Peyer's patch (tissue), 4 donors: ENCODE data around the gene EDEM1. TPM values are rescaled to one million over a fixed set of nuclear protein-coding genes. Genes with fewer than 3 reads are reported as not detected.

ENCODE experiments used
- DNase-seq, 3 donors: peaks; one replicate each; pipeline ENCODE4 v3.0.0-alpha.2; 2017 to 2019
- H3K27ac ChIP-seq, 4 donors: fragments of 200-600 bp; sonication (generic); one replicate each; pipeline ENCODE4 v1.5.1; 2016 to 2019
- H3K27me3 ChIP-seq, 2 donors: fragments of 200-600 bp; sonication (generic); one replicate each; pipeline ENCODE4 v1.5.1; 2019
- H3K36me3 ChIP-seq, 3 donors: fragments of 200-600 bp; sonication (generic); one replicate each; pipeline ENCODE4 v1.5.1; 2016 to 2019
- H3K4me1 ChIP-seq, 4 donors: fragments of 200-600 bp; sonication (generic); one replicate each; pipeline ENCODE4 v1.5.1; 2016 to 2019
- H3K4me3 ChIP-seq, 4 donors: fragments of 200-600 bp; sonication (generic); 1 replicate in 3 of 4; 2 replicates in 1 of 4; pipeline ENCODE4 v1.5.1; 2016 to 2019; ENCODE audit warnings: mild to moderate bottlenecking in 1 of 4
- H3K9me3 ChIP-seq, 4 donors: fragments of 200-600 bp; sonication (generic); one replicate each; pipeline ENCODE4 v1.5.1; 2016 to 2019; ENCODE audit warnings: mild to moderate bottlenecking in 1 of 4
- CTCF ChIP-seq, 6 experiments: fragments of 450-650 bp in 4 of 6; fragments of 200-600 bp in 2 of 6; sonication (generic) in 1 of 6; IDR thresholded peaks; one replicate each; pipeline ENCODE4 v1.5.1; 2017 to 2019; ENCODE audit warnings: antibody characterized with exemption in 6 of 6, mild to moderate bottlenecking in 3 of 6, moderate library complexity in 1 of 6
- POLR2A ChIP-seq, 2 donors: fragments of 450-650 bp; IDR thresholded peaks; one replicate each; pipeline ENCODE4 v1.5.1; 2017; ENCODE audit warnings: antibody characterized with exemption in 2 of 2, mild to moderate bottlenecking in 2 of 2, moderate library complexity in 2 of 2
- total RNA-seq, 4 donors: library from RNA; depleted of rRNA; stranded (reverse); fragments of >200 nt; gene quantifications; one replicate each; pipeline ENCODE4 v1.1.0, GENCODE V29; 2016

EDEM1 gene
- total RNA-seq, 4 donors from 2014 or later = 50.1 to 118 (median 58.8) TPM

- Histone ChIP-seq H3K27me3 (no peaks in the 10 kb centered on the region), H3K27ac (peak overlapping the region; percentile 39 to 100 (median 65)), H3K4me3 (no peak overlapping the region), H3K36me3 (peaks cover 0 to 38% (median 0%) of the 10 kb centered on the region in 3 donors), H3K4me1 (peaks cover 0 to 40% (median 23%) of the 10 kb centered on the region in 4 donors), H3K9me3 (no peaks in the 10 kb centered on the region)
- peak in 2 of 3 donors; percentile 46 to 66 for DNase-seq
- no peak for TF ChIP-seq POLR2A (IDR thresholded peaks at IDR 0.05)
- no peak for TF ChIP-seq CTCF (IDR thresholded peaks at IDR 0.05)
Measured at GRCh38 chr3:5197470-5198312, 10.2 kb downstream of the EDEM1 start.

DNA sequence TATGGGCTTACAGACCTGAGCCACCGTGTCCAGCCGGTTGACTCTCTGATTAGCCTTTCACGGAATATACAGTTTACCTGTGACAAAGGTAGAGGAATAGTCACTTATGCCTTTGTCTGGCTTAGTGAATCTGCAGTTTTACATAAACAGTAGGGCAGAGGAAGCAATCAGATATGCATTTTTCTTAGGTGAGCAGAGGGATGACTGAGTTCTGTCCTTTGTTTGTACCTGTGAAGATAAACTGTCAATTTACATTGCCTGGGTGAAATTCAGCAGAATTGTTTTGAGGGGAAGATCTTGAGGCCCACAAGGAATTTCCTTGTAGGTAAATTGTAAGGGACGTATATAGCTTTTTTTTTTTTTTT is 10.8 kb downstream of the EDEM1 start:
- H3K27me3 ChIP-seq = no peaks in the 10 kb centered on the region
- peaks cover 0 to 44% (median 0%) of the 10 kb centered on the region in 3 donors for H3K36me3 ChIP-seq
- H3K4me3 ChIP-seq = no peak overlapping the region
- H3K4me1 ChIP-seq = peaks cover 0 to 40% (median 23%) of the 10 kb centered on the region in 4 donors
- DNase-seq = no peak
- H3K27ac ChIP-seq = peak overlapping the region; percentile 39 to 100 (median 65)
- TF ChIP-seq POLR2A (IDR thresholded peaks at IDR 0.05) (no peak), CTCF (IDR thresholded peaks at IDR 0.05) (no peak)
- no peaks in the 10 kb centered on the region for H3K9me3 ChIP-seq

DNA sequence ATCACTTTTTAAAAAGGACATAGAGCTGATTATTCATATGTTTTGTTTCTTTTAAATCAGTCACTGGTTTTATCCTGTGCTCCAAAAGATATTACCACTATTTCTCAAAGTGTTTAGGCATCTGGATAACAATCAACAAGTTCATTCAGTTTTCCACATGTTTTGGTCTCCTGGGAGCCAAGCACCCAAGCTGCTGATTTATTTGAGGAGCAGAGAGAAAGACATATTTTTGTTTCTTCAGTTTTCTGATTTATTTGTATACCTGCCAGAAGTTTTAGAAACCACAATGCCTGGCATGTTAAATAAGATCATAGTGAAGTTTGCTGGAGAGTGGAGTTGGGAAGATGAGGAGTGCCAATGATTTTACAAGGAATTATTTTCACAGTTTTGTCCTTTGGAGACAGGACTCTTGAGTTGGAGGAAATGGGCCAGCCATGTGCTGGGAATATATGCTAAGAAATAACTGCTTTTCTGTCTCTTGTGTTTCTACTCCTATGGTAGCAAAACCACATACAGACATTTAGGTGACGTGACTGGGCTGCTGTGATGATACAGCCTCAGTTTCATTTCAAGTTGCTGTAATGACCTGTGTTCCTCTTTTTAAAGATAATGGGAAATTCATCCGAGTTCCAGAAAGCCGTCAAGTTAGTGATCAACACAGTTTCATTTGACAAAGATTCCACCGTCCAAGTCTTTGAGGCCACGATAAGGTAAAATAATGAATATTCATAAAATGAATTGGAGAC is 11.7 kb downstream of the EDEM1 start:
- H3K36me3 ChIP-seq = peaks cover 0 to 50% (median 0%) of the 10 kb centered on the region in 3 donors
- H3K27ac ChIP-seq = peak overlapping the region in 2 of 4 donors; percentile 55 to 100
- no peak for TF ChIP-seq POLR2A (IDR thresholded peaks at IDR 0.05)
- TF ChIP-seq CTCF (IDR thresholded peaks at IDR 0.05) = no peak
- peak in 2 of 3 donors; percentile 48 to 59 for DNase-seq
- no peaks in the 10 kb centered on the region for H3K27me3 ChIP-seq
- peaks cover 0 to 40% (median 21%) of the 10 kb centered on the region in 4 donors for H3K4me1 ChIP-seq
- H3K4me3 ChIP-seq = no peak overlapping the region
- H3K9me3 ChIP-seq = no peaks in the 10 kb centered on the region

DNA sequence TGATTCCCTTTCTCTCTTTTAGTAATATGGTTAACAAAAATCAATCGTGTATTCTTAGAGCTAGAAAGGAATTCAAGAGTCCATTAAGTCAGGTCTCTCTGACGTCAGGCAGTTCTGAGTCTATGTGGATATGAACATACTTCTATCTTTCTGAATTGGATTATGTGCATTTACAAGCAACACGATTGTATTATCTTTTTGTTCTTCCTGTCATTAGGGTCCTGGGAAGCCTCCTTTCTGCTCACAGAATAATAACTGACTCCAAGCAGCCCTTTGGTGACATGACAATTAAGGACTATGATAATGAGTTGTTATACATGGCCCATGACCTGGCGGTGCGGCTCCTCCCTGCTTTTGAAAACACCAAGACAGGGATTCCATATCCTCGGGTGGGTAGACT is 14.0 kb downstream of the EDEM1 start:
- no peak for TF ChIP-seq POLR2A (IDR thresholded peaks at IDR 0.05)
- no peak for TF ChIP-seq CTCF (IDR thresholded peaks at IDR 0.05)
- no peaks in the 10 kb centered on the region for H3K27me3 ChIP-seq
- peaks cover 0 to 19% (median 5%) of the 10 kb centered on the region in 4 donors for H3K4me1 ChIP-seq
- no peaks in the 10 kb centered on the region for H3K9me3 ChIP-seq
- no peak overlapping the region for H3K27ac ChIP-seq
- H3K4me3 ChIP-seq = no peak overlapping the region
- H3K36me3 ChIP-seq = peaks cover 0 to 73% (median 2%) of the 10 kb centered on the region in 3 donors
- no peak for DNase-seq

GRCh38 chr3:5202222-5202621 is 14.7 kb downstream of the EDEM1 start:
- Histone ChIP-seq H3K4me3 (no peak overlapping the region), H3K27ac (no peak overlapping the region), H3K36me3 (peaks cover 0 to 80% (median 2%) of the 10 kb centered on the region in 3 donors), H3K9me3 (no peaks in the 10 kb centered on the region), H3K27me3 (no peaks in the 10 kb centered on the region), H3K4me1 (peaks cover 0 to 14% (median 3%) of the 10 kb centered on the region in 4 donors)
- no peak for DNase-seq
- no peak for TF ChIP-seq CTCF (IDR thresholded peaks at IDR 0.05)
- no peak for TF ChIP-seq POLR2A (IDR thresholded peaks at IDR 0.05)
